H1 (cell line): ENCODE measurements around the gene EFNA3. TPM values are rescaled to one million over a fixed set of nuclear protein-coding genes. Genes with fewer than 3 reads are reported as not detected.

Experiments used
- ATF3 ChIP-seq: IDR thresholded peaks from 2 replicates; pipeline ENCODE4 v1.6.1; 2011; ENCODE audit warnings: low read depth, mild to moderate bottlenecking, low read length; ENCODE audit not compliant: insufficient read depth
- BCL11A ChIP-seq, 2 experiments: IDR thresholded peaks; one replicate each; pipeline ENCODE4 v1.6.1; 2011; ENCODE audit warnings: low read depth in 2 of 2, low read length in 2 of 2, mild to moderate bottlenecking in 2 of 2
- CBX8 ChIP-seq: fragments of 300-800, 300-1000 bp; sonication (generic); IDR thresholded peaks from 2 replicates; pipeline ENCODE4 v1.7.1; 2016; ENCODE audit warnings: low read depth, low read length, borderline replicate concordance
- CEBPB ChIP-seq: IDR thresholded peaks from 2 replicates; pipeline ENCODE4 v1.6.1; 2012; ENCODE audit warnings: low read depth, low read length
- CHD1 ChIP-seq: IDR thresholded peaks from 2 replicates; pipeline ENCODE4 v1.6.1; 2012; ENCODE audit warnings: low read depth, low read length, improper control_type of control experiment
- CHD2 ChIP-seq: IDR thresholded peaks from 2 replicates; pipeline ENCODE4 v1.6.1; 2012; ENCODE audit warnings: low read length, improper control_type of control experiment
- CTBP2 ChIP-seq: IDR thresholded peaks from 2 replicates; pipeline ENCODE4 v1.7.0; 2011; ENCODE audit warnings: borderline replicate concordance, mild to moderate bottlenecking, moderate library complexity, mixed read lengths, low read length; ENCODE audit not compliant: insufficient read depth, insufficient read length
- E2F6 ChIP-seq: IDR thresholded peaks from 2 replicates; pipeline ENCODE4 v1.6.1; 2012; ENCODE audit warnings: inconsistent platforms
- JUN ChIP-seq: IDR thresholded peaks from 2 replicates; pipeline ENCODE4 v1.6.1; 2011; ENCODE audit warnings: low read depth, mild to moderate bottlenecking, improper control_type of control experiment, low read length
- JUND ChIP-seq: IDR thresholded peaks from 2 replicates; pipeline ENCODE4 v1.6.1; 2011; ENCODE audit warnings: mild to moderate bottlenecking, improper control_type of control experiment, low read length
- KDM1A ChIP-seq: fragments of 200-600, 300-600 bp; sonication (generic); IDR thresholded peaks from 2 replicates; pipeline ENCODE4 v1.7.1; 2016; ENCODE audit warnings: mild to moderate bottlenecking, low read length, borderline replicate concordance
- RAD21 ChIP-seq, 2 experiments: IDR thresholded peaks in 1 of 2; conservative IDR thresholded peaks in 1 of 2; 2 replicates each; pipeline ENCODE4 v1.6.1; 2011; ENCODE audit warnings: low read depth in 2 of 2, low read length in 2 of 2, improper control_type of control experiment in 1 of 2, inconsistent platforms in 1 of 2, mild to moderate bottlenecking in 1 of 2, moderate library complexity in 1 of 2
- RBBP5 ChIP-seq: IDR thresholded peaks from 2 replicates; pipeline ENCODE4 v1.7.1; 2012; ENCODE audit warnings: low read depth, mild to moderate bottlenecking, inconsistent platforms, low read length, moderate library complexity, borderline replicate concordance
- SIRT6 ChIP-seq: IDR thresholded peaks from one replicate; pipeline ENCODE4 v1.7.1; 2012; ENCODE audit warnings: low read length, inconsistent platforms
- SP2 ChIP-seq: IDR thresholded peaks from 2 replicates; pipeline ENCODE4 v1.6.1; 2012; ENCODE audit warnings: mild to moderate bottlenecking, low read length, inconsistent platforms
- TAF7 ChIP-seq: optimal IDR thresholded peaks from 2 replicates; pipeline ENCODE3; 2011; ENCODE audit warnings: low read depth, mild to moderate bottlenecking, inconsistent platforms, low read length, moderate library complexity, borderline replicate concordance
- TEAD4 ChIP-seq: IDR thresholded peaks from 2 replicates; pipeline ENCODE4 v1.6.1; 2012; ENCODE audit warnings: low read depth, low read length, inconsistent platforms, mixed read lengths
- USF2 ChIP-seq: IDR thresholded peaks from 2 replicates; pipeline ENCODE4 v1.6.1; 2011; ENCODE audit warnings: low read length, improper control_type of control experiment
- polyA plus RNA-seq, 7 experiments: library from polyadenylated mRNA; depleted of rRNA in 3 of 7; stranded (reverse) in 5 of 7; unstranded in 2 of 7; fragments of >200 nt in 5 of 7; fragments of 200-250 nt in 2 of 7; gene quantifications; 1 replicate in 5 of 7; 2 replicates in 1 of 7; 4 replicates in 1 of 7; pipeline versions ENCODE4 v1.2.1 to v1.2.3, GENCODE V29; 2011 to 2013; ENCODE audit warnings: missing spikeins in 2 of 7, mixed read lengths in 2 of 7
- total RNA-seq: library from RNA; stranded (reverse); fragmentation: NEBNext Ultra II Directional; extraction: Animal tissue kit (Norgen Biotek cat#: 25700); gene quantifications from 2 replicates; pipeline ENCODE4 v1.2.1, GENCODE V29; 2021

The EFNA3 gene
- total and polyA plus RNA-seq, 2 of the 8 experiments (the other 6 are each of a cell fraction or from before 2014, with no cell fraction given) = 10.8 to 13.8 TPM

GRCh38 chr1:155080312-155081228 is 1.9 kb downstream of the EFNA3 start (continued):
- TF ChIP-seq USF2 (peak; percentile 100), KDM1A (no peak; the same call in 1 of the 2 replicates), E2F6 (peak; percentile 90), JUND (no peak), CBX8 (no peak), TEAD4 (no peak), JUN (no peak), RBBP5 (peak; percentile 41; the same call in 1 of the 2 replicates), RAD21 (IDR thresholded peaks at IDR 0.05 in 1 of 2, conservative IDR thresholded peaks at IDR 0.05 in 1 of 2; ENCODE audit: low read depth in 2 of 2, low read length in 2 of 2) (no peak), CHD1 (no peak), ATF3 (peak; percentile 100), CTBP2 (no peak), BCL11A (IDR thresholded peaks at IDR 0.05; ENCODE audit: low read depth in 2 of 2, low read length in 2 of 2) (no peak), SP2 (no peak), SIRT6 (no peak), TAF7 (no peak), CHD2 (0 out of 2 replicates have a peak, but pooled peaks have one; percentile 14), CEBPB (no peak)
